SK-N-MC (cell line): ENCODE data around the gene IL12B.

Source experiments
- EZH2 ChIP-seq: fragments of 200-600 bp; sonication (generic); IDR thresholded peaks from one replicate; pipeline ENCODE4 v1.6.1; 2017; ENCODE audit warnings: antibody characterized with exemption
- POLR2AphosphoS5 ChIP-seq: IDR thresholded peaks from 2 replicates; pipeline ENCODE4 v1.6.1; 2012; ENCODE audit warnings: mild to moderate bottlenecking, low read depth, low read length, borderline replicate concordance

- no peak for TF ChIP-seq POLR2AphosphoS5
- TF ChIP-seq EZH2 = no peak
Measured at GRCh38 chr5:159331093-159331973, 1.0 kb upstream of the IL12B start.
